ENCODE results near the gene ACAT2.
"Not testable (repeated sequence)": the region's sequence is repeated elsewhere in the genome, so short reads cannot be mapped to it uniquely, and the experiment has no call there.

Gene ACAT2

DNA sequence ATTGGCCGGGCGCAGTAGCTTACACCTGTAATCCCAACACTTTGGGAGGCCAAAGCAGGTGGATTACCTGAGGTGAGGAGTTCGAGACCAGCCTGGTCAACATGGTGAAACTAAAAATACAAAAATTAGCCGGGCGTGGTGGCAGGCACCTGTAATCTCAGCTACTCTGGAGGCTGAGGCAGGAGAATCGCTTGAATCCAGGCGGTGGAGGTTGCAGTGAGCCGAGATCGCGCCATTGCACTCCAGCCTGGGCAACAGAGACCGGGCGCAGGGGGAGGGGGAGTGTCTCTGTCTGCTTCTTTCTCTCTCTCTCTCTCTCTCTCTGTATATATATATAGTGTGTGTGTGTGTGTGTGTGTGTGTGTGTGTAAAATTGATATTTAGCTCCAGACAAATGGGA is 29.3 kb upstream of the ACAT2 start:
- DNase-seq: not testable (repeated sequence)

- DNase-seq: not testable (repeated sequence)
Measured at GRCh38 chr6:159733395-159733794, 28.4 kb upstream of the ACAT2 start.

- DNase-seq: no peak
Measured at GRCh38 chr6:159736908-159737307, 24.9 kb upstream of the ACAT2 start.

GRCh38 chr6:159739341-159739740 is 22.5 kb upstream of the ACAT2 start:
- DNase-seq: no peak

GRCh38 chr6:159742165-159742564 is 19.7 kb upstream of the ACAT2 start:
- no peak for DNase-seq

DNA sequence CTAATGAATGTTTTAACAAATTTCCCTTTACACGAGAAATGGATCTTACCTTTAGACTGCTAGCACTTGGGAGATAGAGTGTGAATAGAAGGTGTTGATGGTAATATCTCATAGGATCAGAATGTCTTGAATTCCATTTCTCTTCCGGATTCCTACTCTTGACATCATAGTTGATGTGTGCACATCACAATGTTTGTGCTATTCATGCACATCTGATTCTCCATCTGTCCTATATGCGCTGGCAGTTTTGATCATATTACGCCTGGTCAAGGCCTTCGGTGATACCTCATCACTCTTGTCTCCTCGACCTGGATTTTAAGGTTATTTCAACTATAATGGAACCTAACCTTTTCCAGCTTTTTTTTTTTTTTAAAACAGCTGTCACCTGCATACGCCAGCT is 16.8 kb upstream of the ACAT2 start:
- no peak for DNase-seq

DNA sequence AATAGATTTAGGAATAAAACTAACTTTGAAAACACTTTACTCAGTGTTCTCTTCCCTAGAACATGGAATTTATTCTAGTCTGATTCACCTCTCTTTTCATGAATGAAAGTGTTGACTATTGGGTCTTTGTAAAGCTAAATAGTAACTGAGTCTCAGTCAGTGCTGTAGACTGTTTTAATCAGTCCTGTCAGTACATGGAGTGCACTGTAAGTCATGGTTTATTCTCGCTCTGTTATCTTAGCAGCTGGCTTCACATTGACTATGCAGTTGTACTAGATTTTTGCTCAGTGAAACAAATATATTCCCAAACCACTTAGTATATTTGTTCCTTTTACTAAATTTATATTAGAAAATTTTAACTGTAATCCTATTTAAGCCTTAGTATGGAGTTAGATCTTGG is 15.1 kb upstream of the ACAT2 start:
- DNase-seq: no peak

DNA sequence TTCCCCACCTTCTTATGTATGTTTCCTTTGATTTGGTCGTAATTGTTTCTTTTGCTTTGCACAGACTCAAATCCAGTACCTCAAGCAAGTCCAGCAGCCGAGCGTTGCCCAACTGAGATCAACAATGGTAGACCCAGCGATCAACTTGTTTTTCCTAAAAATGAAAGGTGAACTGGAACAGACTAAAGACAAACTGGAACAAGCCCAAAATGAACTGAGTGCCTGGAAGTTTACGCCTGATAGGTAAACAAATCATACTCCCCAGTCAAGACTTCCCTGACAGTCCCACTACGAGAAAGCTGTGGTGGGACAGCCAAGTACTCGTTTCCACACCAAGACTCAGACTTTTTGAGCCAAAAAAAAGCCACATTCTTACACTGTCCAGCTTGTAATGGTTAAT is 13.7 kb upstream of the ACAT2 start:
- not testable (repeated sequence) for DNase-seq

GRCh38 chr6:159751448-159751847 is 10.4 kb upstream of the ACAT2 start:
- DNase-seq: no peak

- DNase-seq: no peak
Measured at GRCh38 chr6:159753081-159753872, 8.6 kb upstream of the ACAT2 start.

GRCh38 chr6:159754401-159754800 is 7.4 kb upstream of the ACAT2 start:
- DNase-seq: no peak

DNA sequence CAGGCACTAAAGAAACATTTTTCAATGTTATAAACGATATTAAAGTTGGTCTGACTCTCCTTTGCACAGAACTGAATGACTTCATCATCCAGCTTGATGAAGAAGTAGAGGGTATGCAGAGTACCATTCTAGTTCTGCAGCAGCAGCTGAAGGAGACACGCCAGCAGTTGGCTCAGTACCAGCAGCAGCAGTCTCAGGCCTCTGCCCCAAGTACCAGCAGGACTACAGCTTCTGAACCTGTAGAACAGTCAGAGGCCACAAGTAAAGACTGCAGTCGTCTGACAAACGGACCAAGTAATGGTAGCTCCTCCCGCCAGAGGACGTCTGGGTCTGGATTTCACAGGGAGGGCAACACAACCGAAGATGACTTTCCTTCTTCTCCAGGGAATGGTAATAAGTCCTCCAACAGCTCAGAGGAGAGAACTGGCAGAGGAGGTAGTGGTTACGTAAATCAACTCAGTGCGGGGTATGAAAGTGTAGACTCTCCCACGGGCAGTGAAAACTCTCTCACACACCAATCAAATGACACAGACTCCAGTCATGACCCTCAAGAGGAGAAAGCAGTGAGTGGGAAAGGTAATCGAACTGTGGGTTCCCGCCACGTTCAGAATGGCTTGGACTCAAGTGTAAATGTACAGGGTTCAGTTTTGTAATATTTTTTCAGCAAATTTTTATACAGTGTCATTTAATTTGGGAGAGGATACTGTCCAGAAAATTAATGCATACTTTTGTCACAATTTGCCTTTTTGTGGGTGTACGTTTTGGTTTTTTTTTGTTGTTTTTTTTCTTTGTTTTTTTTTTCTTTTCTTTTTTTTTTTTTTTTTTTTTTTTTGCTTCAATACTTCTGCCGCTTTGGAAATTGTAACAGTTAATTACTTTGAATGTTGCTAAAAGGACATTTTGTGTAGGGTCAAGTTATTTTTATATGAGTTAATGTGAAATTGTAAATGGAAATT is 6.6 kb upstream of the ACAT2 start:
- DNase-seq: no peak

DNA sequence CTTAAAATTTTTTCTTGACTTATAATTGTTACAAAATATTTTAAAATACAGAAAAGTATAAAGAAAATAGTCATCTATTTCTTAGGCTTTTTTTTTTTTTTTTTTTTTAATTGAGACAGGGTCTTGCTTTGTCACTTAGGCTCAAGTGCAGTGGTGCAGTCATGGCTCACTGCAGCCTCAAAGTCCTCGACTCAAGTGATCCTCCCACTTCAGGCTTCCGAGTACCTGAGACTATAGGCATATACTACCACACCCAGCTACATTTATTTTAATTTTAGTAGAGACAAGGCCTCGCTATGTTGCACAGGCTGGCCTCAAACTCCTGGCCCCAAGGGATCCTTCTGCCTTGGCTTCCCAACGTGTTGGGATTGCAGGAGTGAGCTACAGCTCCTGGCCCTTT is 5.3 kb upstream of the ACAT2 start:
- DNase-seq: no peak

GRCh38 chr6:159758031-159759001 is 3.5 kb upstream of the ACAT2 start:
- peak; percentile 9 to 39 for DNase-seq

- no peak for DNase-seq
Measured at GRCh38 chr6:159759645-159760044, 2.2 kb upstream of the ACAT2 start.

GRCh38 chr6:159760602-159761057 is 1.2 kb upstream of the ACAT2 start:
- DNase-seq: peak; percentile 46 to 71

GRCh38 chr6:159761129-159761872 is 544 bp upstream of the ACAT2 start:
- peak in 1 of 2 experiments; percentile 40 for DNase-seq

- DNase-seq: no peak
Measured at GRCh38 chr6:159762681-159763293, 942 bp downstream of the ACAT2 start.

- no peak for DNase-seq
Measured at GRCh38 chr6:159766906-159767305, 5.1 kb downstream of the ACAT2 start.

DNA sequence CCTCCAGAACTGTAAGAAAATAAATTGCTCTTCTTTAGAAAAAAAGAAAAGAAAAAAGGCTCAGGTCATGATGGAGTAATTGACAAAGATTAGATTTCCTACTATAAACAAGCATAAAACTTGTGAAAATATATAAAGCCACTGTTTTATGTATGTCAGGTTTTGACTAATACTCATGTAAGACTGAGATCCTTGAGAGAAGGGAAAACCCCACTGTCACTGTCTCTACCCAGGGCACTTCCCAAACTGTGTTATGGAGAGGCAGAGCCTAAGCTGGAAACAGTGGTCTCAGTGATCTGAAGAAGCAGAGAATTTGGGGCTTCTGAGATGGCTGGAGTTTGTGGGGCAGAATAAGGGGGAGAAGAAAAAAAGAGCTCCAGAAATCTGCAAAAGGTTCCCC is 7.6 kb downstream of the ACAT2 start:
- DNase-seq: no peak

DNA sequence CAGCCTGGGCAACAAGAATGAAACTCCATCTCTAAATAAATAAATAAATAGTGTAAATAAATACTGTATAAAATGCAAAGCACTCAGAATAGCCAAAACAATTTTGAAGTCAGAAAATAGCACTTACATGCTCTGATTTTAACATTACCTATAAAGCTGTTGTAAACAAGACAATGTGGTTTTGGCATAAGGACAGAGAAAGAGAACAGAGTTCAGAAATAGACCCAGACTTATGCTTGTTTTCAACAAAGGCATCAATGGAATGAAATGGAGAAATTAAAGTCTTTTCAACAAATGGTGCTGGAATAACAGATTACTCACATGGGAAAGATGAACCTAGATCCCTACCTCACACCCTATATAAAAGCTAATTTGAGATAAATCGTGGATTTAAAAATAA is 10.4 kb downstream of the ACAT2 start:
- DNase-seq: no peak

Data from SW 1271 (cell line).